Smooth muscle cell (in vitro differentiated cells): ENCODE data around the gene GLYAT. TPM values are rescaled to one million over a fixed set of nuclear protein-coding genes. Genes with fewer than 3 reads are reported as not detected.

Experiments
- DNase-seq: peaks from one replicate; lab custom pipeline; 2025; ENCODE audit not compliant: unreplicated experiment; lab: John Stamatoyannopoulos, UW
- H2AFZ ChIP-seq: fragments of 200-600 bp; sonication (generic); 2 replicates; pipeline ENCODE4 v1.6.0; 2016; ENCODE audit warnings: antibody characterized with exemption, low read depth, mild to moderate bottlenecking
- H3F3A ChIP-seq: fragments of 200-600 bp; sonication (generic); 2 replicates; pipeline ENCODE4 v1.6.0; 2017; ENCODE audit warnings: antibody characterized with exemption, low read depth
- H3K27ac ChIP-seq: fragments of 200-600 bp; sonication (generic); 2 replicates; pipeline ENCODE4 v1.5.1; 2016; ENCODE audit warnings: low read depth, mild to moderate bottlenecking
- H3K27me3 ChIP-seq: fragments of 200-600 bp; sonication (generic); 2 replicates; pipeline ENCODE4 v1.6.1; 2016; ENCODE audit warnings: low read depth, mild to moderate bottlenecking
- H3K36me3 ChIP-seq: fragments of 200-600 bp; sonication (generic); 2 replicates; pipeline ENCODE4 v1.5.1; 2016; ENCODE audit warnings: low read depth
- H3K4me1 ChIP-seq: fragments of 200-600 bp; sonication (generic); 2 replicates; pipeline ENCODE4 v1.5.1; 2016; ENCODE audit warnings: low read depth
- H3K4me2 ChIP-seq: fragments of 200-600 bp; sonication (generic); 2 replicates; pipeline ENCODE4 v1.6.0; 2016; ENCODE audit warnings: mild to moderate bottlenecking
- H3K4me3 ChIP-seq: fragments of 200-600 bp; sonication (generic); 2 replicates; pipeline ENCODE4 v1.5.1; 2016; ENCODE audit warnings: mild to moderate bottlenecking
- H3K79me2 ChIP-seq: fragments of 200-600 bp; sonication (generic); 2 replicates; pipeline ENCODE4 v1.6.0; 2016; ENCODE audit warnings: low read depth, mild to moderate bottlenecking
- H3K9ac ChIP-seq: fragments of 200-600 bp; sonication (generic); 2 replicates; pipeline ENCODE4 v1.6.0; 2016; ENCODE audit warnings: low read depth
- H3K9me3 ChIP-seq: fragments of 200-600 bp; sonication (generic); replicated peaks from 2 replicates; pipeline ENCODE4 v1.5.1; 2016; ENCODE audit warnings: low read depth
- H4K20me1 ChIP-seq: fragments of 200-600 bp; sonication (generic); 2 replicates; pipeline ENCODE4 v1.6.0; 2016; ENCODE audit warnings: low read depth
- CTCF ChIP-seq: fragments of 200-600 bp; sonication (generic); IDR thresholded peaks from 2 replicates; pipeline ENCODE4 v1.5.1; 2017; ENCODE audit warnings: borderline replicate concordance, mild to moderate bottlenecking, antibody characterized with exemption; ENCODE audit not compliant: insufficient read depth, poor library complexity, severe bottlenecking
- WGBS: methylation state at CpG from one replicate; pipeline ENCODE4 v1.1.7; 2016; ENCODE audit warnings: low lambda C conversion rate; 5-methylcytosine and 5-hydroxymethylcytosine counted together
- polyA plus RNA-seq: library from polyadenylated mRNA; unstranded; fragments of >200 nt; fragmentation: Nextera tagmentation; extraction: Ambion mirVana; gene quantifications from 2 replicates; pipeline ENCODE4 v1.2.1, GENCODE V29; 2016
- total RNA-seq: library from RNA; depleted of rRNA; stranded (reverse); fragments of >200 nt; gene quantifications from 2 replicates; pipeline ENCODE4 v1.2.3, GENCODE V29; 2014

The GLYAT gene
- total and polyA plus RNA-seq, 2 experiments from 2014 or later, result not detected

GRCh38 chr11:58726737-58727414 is 4.9 kb downstream of the GLYAT start:
- TF ChIP-seq CTCF, result no peak
- 37% methylated on average over 2 of the region's 2 CpGs for WGBS

GRCh38 chr11:58719406-58720117 is 12.2 kb downstream of the GLYAT start:
- no peaks in the 10 kb centered on the region for H3K79me2 ChIP-seq
- 68% methylated on average over 2 of the region's 2 CpGs for WGBS
- no peak for TF ChIP-seq CTCF

More at GRCh38 chr11:58726737-58727414, 4.9 kb downstream of the GLYAT start:
- no peaks in the 10 kb centered on the region for H3K27me3 ChIP-seq
- H3K9ac ChIP-seq, result no peak overlapping the region
- no peak overlapping the region for H2AFZ ChIP-seq
- peaks cover 10% of the 10 kb centered on the region for H3K9me3 ChIP-seq
- H3F3A ChIP-seq, result no peaks in the 10 kb centered on the region
- H4K20me1 ChIP-seq, result no peaks in the 10 kb centered on the region
- H3K4me3 ChIP-seq, result no peak overlapping the region
- DNase-seq, result no peak
- H3K27ac ChIP-seq, result no peak overlapping the region
- H3K4me2 ChIP-seq, result no peak overlapping the region
- no peaks in the 10 kb centered on the region for H3K36me3 ChIP-seq
- no peaks in the 10 kb centered on the region for H3K4me1 ChIP-seq
- H3K79me2 ChIP-seq, result no peaks in the 10 kb centered on the region

GRCh38 chr11:58712531-58712930 is 19.2 kb downstream of the GLYAT start:
- Histone ChIP-seq H3K9me3 (peaks cover 4% of the 10 kb centered on the region), H3K4me3 (no peak overlapping the region), H3K79me2 (no peaks in the 10 kb centered on the region), H3K9ac (no peak overlapping the region), H3K4me2 (no peak overlapping the region), H3K4me1 (no peaks in the 10 kb centered on the region), H3K27ac (no peak overlapping the region), H3F3A (no peaks in the 10 kb centered on the region), H3K36me3 (no peaks in the 10 kb centered on the region), H3K27me3 (no peaks in the 10 kb centered on the region), H2AFZ (no peak overlapping the region), H4K20me1 (no peaks in the 10 kb centered on the region)
- DNase-seq, result no peak
- no peak for TF ChIP-seq CTCF
- 9% methylated on average over 1 of the region's 1 CpG for WGBS

More at GRCh38 chr11:58719406-58720117, 12.2 kb downstream of the GLYAT start:
- no peak overlapping the region for H3K4me2 ChIP-seq
- H3K27ac ChIP-seq, result no peak overlapping the region
- H3K27me3 ChIP-seq, result no peaks in the 10 kb centered on the region
- H3K4me3 ChIP-seq, result no peak overlapping the region
- H3K36me3 ChIP-seq, result no peaks in the 10 kb centered on the region
- H4K20me1 ChIP-seq, result no peaks in the 10 kb centered on the region
- DNase-seq, result no peak
- no peak overlapping the region for H3K9ac ChIP-seq
- H3K4me1 ChIP-seq, result no peaks in the 10 kb centered on the region
- peaks cover 15% of the 10 kb centered on the region for H3K9me3 ChIP-seq
- H2AFZ ChIP-seq, result no peak overlapping the region
- H3F3A ChIP-seq, result no peaks in the 10 kb centered on the region

GRCh38 chr11:58711832-58712231 is 19.9 kb downstream of the GLYAT start:
- DNase-seq, result no peak
- H3F3A ChIP-seq, result no peaks in the 10 kb centered on the region
- 58% methylated on average over 2 of the region's 2 CpGs for WGBS
- H2AFZ ChIP-seq, result no peak overlapping the region
- no peak overlapping the region for H3K4me2 ChIP-seq
- H3K79me2 ChIP-seq, result no peaks in the 10 kb centered on the region
- H3K27me3 ChIP-seq, result no peaks in the 10 kb centered on the region
- H3K9me3 ChIP-seq, result peaks cover 4% of the 10 kb centered on the region
- no peak overlapping the region for H3K4me3 ChIP-seq
- H3K9ac ChIP-seq, result no peak overlapping the region
- H3K27ac ChIP-seq, result no peak overlapping the region
- no peak for TF ChIP-seq CTCF
- no peaks in the 10 kb centered on the region for H3K36me3 ChIP-seq
- H4K20me1 ChIP-seq, result no peaks in the 10 kb centered on the region
- no peaks in the 10 kb centered on the region for H3K4me1 ChIP-seq
